ENCODE data around the gene QKI.

DNA sequence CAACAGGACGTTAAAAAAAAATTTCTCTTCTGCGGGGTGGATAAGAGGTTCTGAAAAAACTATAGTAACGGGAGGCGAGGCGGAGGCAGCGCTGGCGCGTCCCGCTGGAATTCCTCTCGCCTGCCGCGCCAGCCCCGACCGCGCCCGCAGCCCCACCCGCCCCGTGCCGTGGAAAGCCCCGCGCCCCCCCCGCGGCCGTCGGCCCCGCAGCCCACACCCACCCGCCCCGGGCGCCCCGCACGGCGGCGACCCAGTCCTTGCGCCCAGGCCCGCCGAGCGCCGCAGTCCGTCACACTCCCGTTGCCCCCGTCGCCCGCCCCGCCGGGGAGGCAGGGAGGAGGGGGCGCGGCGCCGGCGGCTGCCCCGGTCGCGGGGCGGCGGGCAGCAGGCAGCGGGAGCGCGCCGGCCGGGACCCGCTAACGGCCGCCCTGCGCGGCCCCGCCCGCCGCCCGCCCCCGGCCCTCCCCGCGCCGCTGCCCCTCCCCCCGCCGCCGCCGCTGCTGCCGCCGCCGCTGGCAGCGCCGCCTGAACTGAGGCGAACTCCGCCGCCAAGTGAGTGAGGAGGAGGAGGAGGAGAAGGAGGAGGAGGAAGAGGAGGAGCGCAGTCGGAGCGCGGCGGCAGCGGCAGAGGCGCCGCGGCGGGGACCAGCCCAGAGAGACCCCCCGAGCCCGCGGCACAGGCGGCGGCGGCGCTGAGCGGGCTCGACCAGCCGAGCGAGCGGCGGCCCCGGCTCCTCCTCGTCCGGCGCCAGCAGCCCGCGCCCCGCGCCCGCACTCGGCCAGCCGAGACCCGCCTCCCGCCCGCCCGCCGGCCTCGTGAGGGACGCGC, at the start of gene QKI:
- TF ChIP-seq, protein P1, sequence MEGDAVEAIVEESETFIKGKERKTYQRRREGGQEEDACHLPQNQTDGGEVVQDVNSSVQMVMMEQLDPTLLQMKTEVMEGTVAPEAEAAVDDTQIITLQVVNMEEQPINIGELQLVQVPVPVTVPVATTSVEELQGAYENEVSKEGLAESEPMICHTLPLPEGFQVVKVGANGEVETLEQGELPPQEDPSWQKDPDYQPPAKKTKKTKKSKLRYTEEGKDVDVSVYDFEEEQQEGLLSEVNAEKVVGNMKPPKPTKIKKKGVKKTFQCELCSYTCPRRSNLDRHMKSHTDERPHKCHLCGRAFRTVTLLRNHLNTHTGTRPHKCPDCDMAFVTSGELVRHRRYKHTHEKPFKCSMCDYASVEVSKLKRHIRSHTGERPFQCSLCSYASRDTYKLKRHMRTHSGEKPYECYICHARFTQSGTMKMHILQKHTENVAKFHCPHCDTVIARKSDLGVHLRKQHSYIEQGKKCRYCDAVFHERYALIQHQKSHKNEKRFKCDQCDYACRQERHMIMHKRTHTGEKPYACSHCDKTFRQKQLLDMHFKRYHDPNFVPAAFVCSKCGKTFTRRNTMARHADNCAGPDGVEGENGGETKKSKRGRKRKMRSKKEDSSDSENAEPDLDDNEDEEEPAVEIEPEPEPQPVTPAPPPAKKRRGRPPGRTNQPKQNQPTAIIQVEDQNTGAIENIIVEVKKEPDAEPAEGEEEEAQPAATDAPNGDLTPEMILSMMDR (IDR thresholded peaks at IDR 0.05; ENCODE audit: extremely low read depth in 1 of 2, insufficient read depth in 1 of 2, low read depth in 1 of 2, low read length in 2 of 2) = no peak
- TF ChIP-seq POLR2A (IDR thresholded peaks at IDR 0.05; ENCODE audit: low read depth, low read length) (peak; percentile 58), FOS (IDR thresholded peaks at IDR 0.05; ENCODE audit: borderline replicate concordance, insufficient read depth, low read length) (no peak), EZH2 (IDR thresholded peaks at IDR 0.05; ENCODE audit: borderline replicate concordance, low read depth, low read length, severe bottlenecking) (no peak), JUN (IDR thresholded peaks at IDR 0.05; ENCODE audit: borderline replicate concordance, insufficient read depth, insufficient read length, low read depth) (no peak)

All from endothelial cell of umbilical vein (primary cell).